CD4-positive, alpha-beta T cell treated with Interleukin-15 for 4 hours (primary cell): ENCODE results near the gene GCLM.
A peak's percentile ranks its signal among the peaks of the same experiment; 100 is the strongest.
"Not testable (repeated sequence)": the region's sequence is repeated elsewhere in the genome, so short reads cannot be mapped to it uniquely, and the experiment has no call there.

Experiments
- DNase-seq: peaks from one replicate; pipeline ENCODE4 v3.0.0-alpha.2; 2020; ENCODE audit warnings: low spot score

The GCLM gene

GRCh38 chr1:93909146-93910050, at the start of gene GCLM:
TSS of gene GCLM (minus strand) at chr1:93909430. CDS start at chr1:93909163, 267 bp downstream.
- peak; percentile 92 for DNase-seq

- DNase-seq, result no peak
Observed at GRCh38 chr1:93958726-93959100, 49.5 kb upstream of the GCLM start.

- DNase-seq, result no peak
Observed at GRCh38 chr1:93958032-93958725, 48.9 kb upstream of the GCLM start.

GRCh38 chr1:93955765-93956164, 46.5 kb upstream of the GCLM start:
- no peak for DNase-seq

- not testable (repeated sequence) for DNase-seq
Observed at GRCh38 chr1:93947002-93947686, 37.9 kb upstream of the GCLM start.

GRCh38 chr1:93938461-93939145, 29.4 kb upstream of the GCLM start:
- DNase-seq, result no peak

GRCh38 chr1:93937997-93938396, 28.8 kb upstream of the GCLM start:
- no peak for DNase-seq

GRCh38 chr1:93925206-93925605, 16.0 kb upstream of the GCLM start:
- no peak for DNase-seq

GRCh38 chr1:93919780-93920179, 10.6 kb upstream of the GCLM start:
- no peak for DNase-seq

GRCh38 chr1:93917302-93917701, 8.1 kb upstream of the GCLM start:
- DNase-seq, result no peak

- not testable (repeated sequence) for DNase-seq
Observed at GRCh38 chr1:93910880-93911279, 1.6 kb upstream of the GCLM start.

- no peak for DNase-seq
Observed at GRCh38 chr1:93910305-93910704, 1.1 kb upstream of the GCLM start.

GRCh38 chr1:93908394-93909145, 660 bp downstream of the GCLM start:
- DNase-seq, result peak; percentile 34

- DNase-seq, result no peak
Observed at GRCh38 chr1:93907718-93908117, 1.5 kb downstream of the GCLM start.

- no peak for DNase-seq
Observed at GRCh38 chr1:93906480-93906879, 2.8 kb downstream of the GCLM start.

- DNase-seq, result no peak
Observed at GRCh38 chr1:93905734-93906133, 3.5 kb downstream of the GCLM start.

- DNase-seq, result no peak
Observed at GRCh38 chr1:93905051-93905450, 4.2 kb downstream of the GCLM start.

GRCh38 chr1:93904228-93904627, 5.0 kb downstream of the GCLM start:
- DNase-seq, result peak; percentile 28

- DNase-seq, result no peak
Observed at GRCh38 chr1:93900723-93901504, 8.3 kb downstream of the GCLM start.

GRCh38 chr1:93899543-93900207, 9.6 kb downstream of the GCLM start:
- DNase-seq, result no peak
